Measurements from ENCODE around the gene ADAMTSL4. TPM values are rescaled to one million over a fixed set of nuclear protein-coding genes. Genes with fewer than 3 reads are reported as not detected.

Gene ADAMTSL4
- total and polyA plus RNA-seq, 2 of the 8 experiments (the other 6 are each of a cell fraction or from before 2014, with no cell fraction given), result 4.2 to 5.4 TPM

DNA sequence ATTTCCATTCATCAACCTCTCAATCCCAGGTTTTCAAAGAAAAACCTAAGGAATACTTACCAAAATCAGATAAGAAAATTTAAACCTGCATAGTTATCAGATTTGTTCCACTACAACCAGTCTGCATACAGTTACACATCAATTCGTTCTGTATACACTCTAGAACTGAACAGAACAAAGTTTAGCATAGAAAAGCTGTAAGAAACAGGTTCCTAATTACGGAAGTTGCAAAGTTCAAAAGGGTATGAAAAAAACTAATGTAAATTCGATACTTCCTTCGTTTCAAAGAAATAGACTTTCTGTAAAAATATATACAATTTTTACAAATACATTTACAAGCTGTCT lies 27.1 kb downstream of the ADAMTSL4 start (continued):
- TF ChIP-seq ZNF274 (IDR thresholded peaks at IDR 0.05; ENCODE audit: borderline replicate concordance, extremely low read depth, low read length), result no peak
- TF ChIP-seq TAF7 (optimal IDR thresholded peaks at IDR 0.05; ENCODE audit: borderline replicate concordance, low read depth, low read length), result no peak
- no peak for TF ChIP-seq BACH1 (IDR thresholded peaks at IDR 0.05; ENCODE audit: low read length)
